ENCODE results near the gene SLFNL1.

DNA sequence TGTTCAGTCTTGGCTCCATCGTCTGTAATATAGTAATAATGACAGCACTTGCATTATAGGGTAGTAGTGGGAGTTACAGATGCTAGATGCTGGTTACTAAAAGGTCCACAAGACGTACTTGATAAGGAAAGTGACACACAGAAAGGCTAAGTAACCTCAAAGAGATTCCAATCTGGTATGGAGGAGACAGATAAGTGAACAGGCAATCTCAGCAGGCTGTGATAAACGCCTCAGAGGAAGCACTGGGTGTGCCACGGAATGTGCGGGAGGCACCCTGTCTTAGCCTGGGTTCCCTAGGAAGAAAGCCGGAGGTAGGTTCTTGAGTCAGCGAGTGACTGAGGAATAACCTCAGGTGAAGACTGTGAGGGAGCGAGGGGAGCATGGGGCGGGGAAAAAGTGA is 46.6 kb downstream of the SLFNL1 start:
- TF ChIP-seq POLR2A (IDR thresholded peaks at IDR 0.05; ENCODE audit: low read depth, low read length) (no peak), POLR2AphosphoS5 (IDR thresholded peaks at IDR 0.05; ENCODE audit: low read depth, low read length) (no peak)
